SK-N-MC (cell line): Measurements from ENCODE around the gene CRB1.

Experiments used
- EZH2 ChIP-seq: fragments of 200-600 bp; sonication (generic); IDR thresholded peaks from one replicate; pipeline ENCODE4 v1.6.1; 2017; ENCODE audit warnings: antibody characterized with exemption
- POLR2AphosphoS5 ChIP-seq: IDR thresholded peaks from 2 replicates; pipeline ENCODE4 v1.6.1; 2012; ENCODE audit warnings: mild to moderate bottlenecking, low read depth, low read length, borderline replicate concordance

GRCh38 chr1:197224160-197224559 lies 43.9 kb upstream of the CRB1 start:
- TF ChIP-seq POLR2AphosphoS5: no peak
- no peak for TF ChIP-seq EZH2
